Mesothelial cell of epicardium (in vitro differentiated cells): ENCODE measurements around the gene IL1B. TPM values are rescaled to one million over a fixed set of nuclear protein-coding genes. Genes with fewer than 3 reads are reported as not detected.
A peak's percentile ranks its signal among the peaks of the same experiment; 100 is the strongest.

Experiments used
- DNase-seq, 2 experiments: peaks; one replicate each; pipeline ENCODE4 v3.0.0; 2021; ENCODE audit warnings: low spot score in 2 of 2; ENCODE audit not compliant: unreplicated experiment in 2 of 2
- H3K27ac Mint-ChIP-seq: 2 replicates; pipeline ENCODE4 v1.8.0; 2021; ENCODE audit warnings: mixed read lengths
- H3K27me3 Mint-ChIP-seq: 2 replicates; pipeline ENCODE4 v1.8.0; 2021; ENCODE audit warnings: low read depth, mixed read lengths
- H3K36me3 Mint-ChIP-seq: 2 replicates; pipeline ENCODE4 v1.8.0; 2021; ENCODE audit warnings: mixed read lengths
- H3K4me1 Mint-ChIP-seq: 2 replicates; pipeline ENCODE4 v1.8.0; 2021; ENCODE audit warnings: mixed read lengths
- H3K4me3 Mint-ChIP-seq: 2 replicates; pipeline ENCODE4 v1.8.0; 2021; ENCODE audit warnings: mild to moderate bottlenecking, moderate library complexity, mixed read lengths
- H3K9me3 Mint-ChIP-seq: 2 replicates; pipeline ENCODE4 v1.8.0; 2021; ENCODE audit warnings: mixed read lengths
- CTCF ChIP-seq: fragments of 200-600 bp; sonication (generic); IDR thresholded peaks from one replicate; pipeline ENCODE4 v1.5.0; 2021; ENCODE audit warnings: antibody characterized with exemption; ENCODE audit not compliant: unreplicated experiment
- total RNA-seq: library from RNA; stranded (reverse); gene quantifications from 3 replicates; pipeline ENCODE4 v1.2.1, GENCODE V29; 2021

The IL1B gene
- total RNA-seq, 1 donor from 2014 or later, result 1.3 TPM

GRCh38 chr2:112795774-112796173, 40.8 kb downstream of the IL1B start:
- no peaks in the 10 kb centered on the region for H3K36me3 Mint-ChIP-seq
- peak overlapping the region; percentile 85 for H3K27ac Mint-ChIP-seq
- no peak for TF ChIP-seq CTCF
- H3K4me1 Mint-ChIP-seq, result peaks cover 30% of the 10 kb centered on the region
- H3K27me3 Mint-ChIP-seq, result no peaks in the 10 kb centered on the region
- peaks cover 7% of the 10 kb centered on the region for H3K9me3 Mint-ChIP-seq
- DNase-seq, result peak in 1 of 2 experiments; percentile 51
- no peak overlapping the region for H3K4me3 Mint-ChIP-seq

DNA sequence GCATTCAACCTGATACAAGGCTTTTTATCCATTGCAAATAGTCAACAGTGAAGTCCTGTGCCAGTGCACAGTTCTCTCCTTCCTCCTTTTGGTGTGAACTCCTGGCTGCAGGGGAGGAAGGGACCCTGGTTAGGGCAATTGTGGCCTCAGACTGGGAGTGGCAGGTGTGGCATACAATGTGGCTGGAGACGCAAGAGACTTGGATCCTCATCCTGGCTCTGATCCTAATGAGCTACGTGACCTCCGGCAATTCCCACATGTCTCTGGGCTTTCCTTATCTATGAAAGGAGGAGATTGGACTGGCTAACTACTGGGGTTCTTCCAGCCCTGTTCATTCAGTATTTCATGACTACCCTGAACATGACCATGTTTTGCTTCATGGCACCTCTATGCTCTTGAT, 41.7 kb downstream of the IL1B start:
- no peak for DNase-seq
- peaks cover 30% of the 10 kb centered on the region for H3K4me1 Mint-ChIP-seq
- H3K9me3 Mint-ChIP-seq, result peaks cover 10% of the 10 kb centered on the region
- TF ChIP-seq CTCF, result no peak
- H3K36me3 Mint-ChIP-seq, result no peaks in the 10 kb centered on the region
- H3K27ac Mint-ChIP-seq, result peak overlapping the region; percentile 91
- no peak overlapping the region for H3K4me3 Mint-ChIP-seq
- H3K27me3 Mint-ChIP-seq, result no peaks in the 10 kb centered on the region

- H3K27me3 Mint-ChIP-seq, result no peaks in the 10 kb centered on the region
- H3K9me3 Mint-ChIP-seq, result peaks cover 10% of the 10 kb centered on the region
- H3K36me3 Mint-ChIP-seq, result no peaks in the 10 kb centered on the region
- H3K4me1 Mint-ChIP-seq, result peaks cover 30% of the 10 kb centered on the region
- no peak for DNase-seq
- peak overlapping the region; percentile 86 for H3K27ac Mint-ChIP-seq
- no peak overlapping the region for H3K4me3 Mint-ChIP-seq
- no peak for TF ChIP-seq CTCF
Observed at GRCh38 chr2:112794131-112794733, 42.3 kb downstream of the IL1B start.

DNA sequence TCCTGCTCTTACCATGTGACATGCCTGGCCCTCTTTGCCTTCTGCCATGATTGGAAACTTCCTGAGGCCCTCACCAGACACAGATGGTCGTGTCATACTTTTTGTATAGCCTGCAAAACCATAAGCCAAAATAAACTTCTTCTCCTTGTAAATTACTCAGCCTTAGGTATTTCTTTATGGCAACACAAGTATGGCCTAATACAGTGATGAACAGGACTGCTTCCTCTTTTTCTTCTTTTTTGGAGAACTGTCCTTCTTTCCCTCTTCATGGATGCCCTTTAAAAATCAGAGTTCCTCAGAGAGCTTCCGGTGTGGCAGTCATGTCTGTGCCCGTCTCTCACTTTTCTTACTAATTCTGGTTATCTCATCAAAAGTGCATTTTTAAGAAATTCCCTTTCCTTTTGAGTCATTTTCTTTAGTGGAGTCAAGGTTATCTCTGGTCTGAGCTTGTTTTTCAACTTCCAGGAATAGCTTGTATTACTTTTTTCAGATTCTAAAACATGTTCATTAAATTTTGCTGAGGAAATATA, 43.1 kb downstream of the IL1B start:
- Mint-ChIP-seq H3K4me1 (peaks cover 30% of the 10 kb centered on the region), H3K9me3 (peaks cover 10% of the 10 kb centered on the region), H3K36me3 (no peaks in the 10 kb centered on the region), H3K27me3 (no peaks in the 10 kb centered on the region), H3K4me3 (no peak overlapping the region), H3K27ac (peak overlapping the region; percentile 94)
- TF ChIP-seq CTCF, result no peak
- no peak for DNase-seq

DNA sequence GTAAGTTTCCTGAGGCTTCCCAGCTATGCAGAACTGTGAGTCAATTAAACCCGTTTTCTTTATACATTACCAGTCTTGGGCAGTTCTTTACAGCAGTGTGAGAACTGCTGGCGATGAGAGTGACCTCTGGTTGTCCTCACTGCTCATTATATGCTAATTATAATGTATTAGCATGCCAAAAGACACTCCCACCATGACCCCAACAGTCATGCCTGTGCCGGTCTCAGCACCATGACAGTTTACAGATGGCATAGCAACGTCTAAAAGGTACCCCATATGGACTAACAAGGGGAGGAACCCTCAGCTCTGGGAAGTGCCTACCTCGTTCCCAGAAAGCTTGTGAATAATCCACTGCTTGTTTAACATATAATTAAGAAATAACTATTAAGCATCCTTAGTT, 44.2 kb downstream of the IL1B start:
- peaks cover 30% of the 10 kb centered on the region for H3K4me1 Mint-ChIP-seq
- no peaks in the 10 kb centered on the region for H3K36me3 Mint-ChIP-seq
- no peak for TF ChIP-seq CTCF
- H3K4me3 Mint-ChIP-seq, result no peak overlapping the region
- H3K9me3 Mint-ChIP-seq, result peaks cover 7% of the 10 kb centered on the region
- DNase-seq, result no peak
- H3K27ac Mint-ChIP-seq, result no peak overlapping the region
- no peaks in the 10 kb centered on the region for H3K27me3 Mint-ChIP-seq
